Sigmoid colon (tissue), 3 donors: ENCODE data around the gene LAMC1.

ENCODE experiments used
- CTCF ChIP-seq, 4 experiments: fragments of 450-650 bp in 3 of 4; fragments of 200-600 bp in 1 of 4; IDR thresholded peaks; one replicate each; pipeline ENCODE4 v1.5.1; 2016 to 2019; ENCODE audit warnings: antibody characterized with exemption in 4 of 4, mild to moderate bottlenecking in 3 of 4, moderate library complexity in 2 of 4
- POLR2A ChIP-seq, 2 donors: fragments of 450-650 bp; IDR thresholded peaks; one replicate each; pipeline ENCODE4 v1.6.1; 2016; ENCODE audit warnings: antibody characterized with exemption in 2 of 2, mild to moderate bottlenecking in 2 of 2, moderate library complexity in 2 of 2

GRCh38 chr1:182996816-182997215 is 26.4 kb upstream of the LAMC1 start:
- no peak for TF ChIP-seq CTCF (IDR thresholded peaks at IDR 0.05)
- TF ChIP-seq POLR2A (IDR thresholded peaks at IDR 0.05): no peak
